IPS-NIHi7 (cell line): ENCODE data around the gene SYS1.
A peak's percentile ranks its signal among the peaks of the same experiment; 100 is the strongest.

ENCODE experiments used
- DNase-seq: peaks from one replicate; pipeline ENCODE4 v3.0.0; 2012; ENCODE audit warnings: mixed read lengths; ENCODE audit errors: extremely low spot score

The SYS1 gene

GRCh38 chr20:45362804-45363610 is at the start of gene SYS1:
TSS of gene SYS1 (plus strand) at chr20:45363156. CDS start at chr20:45363532, 376 bp downstream.
- DNase-seq = peak; percentile 98

- DNase-seq = no peak
Measured at GRCh38 chr20:45313943-45314342, 49.0 kb upstream of the SYS1 start.

GRCh38 chr20:45315672-45316071 is 47.3 kb upstream of the SYS1 start:
- no peak for DNase-seq

GRCh38 chr20:45316150-45317080 is 46.5 kb upstream of the SYS1 start:
- DNase-seq = no peak

- no peak for DNase-seq
Measured at GRCh38 chr20:45317826-45318225, 45.1 kb upstream of the SYS1 start.

- no peak for DNase-seq
Measured at GRCh38 chr20:45318386-45318939, 44.5 kb upstream of the SYS1 start.

GRCh38 chr20:45318948-45319347 is 44.0 kb upstream of the SYS1 start:
- DNase-seq = no peak

GRCh38 chr20:45320948-45321595 is 41.9 kb upstream of the SYS1 start:
- no peak for DNase-seq

- DNase-seq = peak; percentile 52
Measured at GRCh38 chr20:45322952-45323383, 40.0 kb upstream of the SYS1 start.

GRCh38 chr20:45323731-45324130 is 39.2 kb upstream of the SYS1 start:
- no peak for DNase-seq

- no peak for DNase-seq
Measured at GRCh38 chr20:45325371-45325770, 37.6 kb upstream of the SYS1 start.

- DNase-seq = no peak
Measured at GRCh38 chr20:45328451-45328850, 34.5 kb upstream of the SYS1 start.

GRCh38 chr20:45329497-45330319 is 33.2 kb upstream of the SYS1 start:
- DNase-seq = no peak

- no peak for DNase-seq
Measured at GRCh38 chr20:45330476-45330875, 32.5 kb upstream of the SYS1 start.

- DNase-seq = no peak
Measured at GRCh38 chr20:45336530-45337366, 26.2 kb upstream of the SYS1 start.

- peak; percentile 59 for DNase-seq
Measured at GRCh38 chr20:45337367-45338120, 25.4 kb upstream of the SYS1 start.

- no peak for DNase-seq
Measured at GRCh38 chr20:45338121-45339030, 24.6 kb upstream of the SYS1 start.

- DNase-seq = no peak
Measured at GRCh38 chr20:45339084-45339483, 23.9 kb upstream of the SYS1 start.
